HL-60 (cell line): ENCODE measurements around the gene NT5DC2.

Source experiments
- DNase-seq, 2 experiments: peaks; one replicate each; pipeline ENCODE4 v3.0.0-alpha.2; 2010 to 2020; ENCODE audit warnings: low read depth in 1 of 2, low spot score in 1 of 2
- H3K27ac ChIP-seq: fragments of 250-450 bp; sonication (Bioruptor Pico); replicated peaks from 2 replicates; pipeline ENCODE4 v1.5.1; 2020; ENCODE audit warnings: mild to moderate bottlenecking, moderate library complexity
- H3K27me3 ChIP-seq: fragments of 250-450 bp; sonication (Bioruptor Pico); 2 replicates; pipeline ENCODE4 v1.5.1; 2021; ENCODE audit warnings: mild to moderate bottlenecking, moderate library complexity; ENCODE audit not compliant: insufficient read depth, poor library complexity, severe bottlenecking
- H3K4me3 ChIP-seq: replicated peaks from 2 replicates; pipeline ENCODE4 v1.5.1; 2011; ENCODE audit warnings: mild to moderate bottlenecking, control low read depth, low read length; ENCODE audit not compliant: insufficient read depth
- CTCF ChIP-seq: IDR thresholded peaks from one replicate; pipeline ENCODE4 v1.5.1; 2011; ENCODE audit warnings: low read length, control low read depth, inconsistent platforms; ENCODE audit not compliant: insufficient read depth
- GABPA ChIP-seq: IDR thresholded peaks from 2 replicates; pipeline ENCODE4 v1.6.1; 2012; ENCODE audit warnings: low read depth
- POLR2AphosphoS5 ChIP-seq: IDR thresholded peaks from 2 replicates; pipeline ENCODE4 v1.6.1; 2012; ENCODE audit warnings: low read depth
- REST ChIP-seq: IDR thresholded peaks from 2 replicates; pipeline ENCODE4 v1.6.1; 2012; ENCODE audit warnings: low read depth; ENCODE audit not compliant: insufficient replicate concordance
- SPI1 ChIP-seq: IDR thresholded peaks from 2 replicates; pipeline ENCODE4 v1.6.1; 2012; ENCODE audit warnings: low read depth, mild to moderate bottlenecking, borderline replicate concordance

NT5DC2 gene

GRCh38 chr3:52547143-52547542, 13.5 kb upstream of the NT5DC2 start:
- Histone ChIP-seq H3K27me3 (no peaks in the 10 kb centered on the region), H3K27ac (no peak overlapping the region), H3K4me3 (no peak overlapping the region)
- TF ChIP-seq REST (no peak), CTCF (no peak), POLR2AphosphoS5 (no peak), GABPA (no peak), SPI1 (no peak)
- no peak for DNase-seq

GRCh38 chr3:52546111-52546901, 12.6 kb upstream of the NT5DC2 start:
- Histone ChIP-seq H3K27me3 (no peaks in the 10 kb centered on the region), H3K27ac (no peak overlapping the region), H3K4me3 (no peak overlapping the region)
- no peak for TF ChIP-seq REST
- TF ChIP-seq GABPA = no peak
- TF ChIP-seq SPI1 = no peak
- TF ChIP-seq CTCF = no peak
- TF ChIP-seq POLR2AphosphoS5 = no peak
- DNase-seq = no peak

- TF ChIP-seq REST (no peak), SPI1 (no peak), POLR2AphosphoS5 (no peak), CTCF (no peak), GABPA (no peak)
- Histone ChIP-seq H3K27ac (no peak overlapping the region), H3K4me3 (no peak overlapping the region), H3K27me3 (no peaks in the 10 kb centered on the region)
- no peak for DNase-seq
Measured at GRCh38 chr3:52544937-52545336, 11.3 kb upstream of the NT5DC2 start.
